IMR-90 (cell line): ENCODE data around the gene WEE2. TPM values are rescaled to one million over a fixed set of nuclear protein-coding genes. Genes with fewer than 3 reads are reported as not detected.

Experiments
- ATAC-seq: fragments of 200-7000 bp; cut with Tn5 transposase; 2 replicates; pipeline ENCODE4 v1.9.1; 2020; ENCODE audit warnings: low read depth, mild to moderate bottlenecking, moderate library complexity
- BruUV-seq: library from RNA; stranded (reverse); fragments of 400-500 nt; replicated peaks from 2 replicates; lab custom pipeline; 2021; lab: Mats Ljungman, UMichigan
- CTCF ChIA-PET: fragments of 300-600 bp; formaldehyde crosslinking; extraction: SDS; loops from one replicate; lab custom pipeline; 2021; ENCODE audit warnings: antibody characterized with exemption; lab: Yijun Ruan, JAX
- POLR2A ChIA-PET: fragments of 300-600 bp; sonication (Branson Sonifier 250); formaldehyde crosslinking; loops from one replicate; lab custom pipeline; 2022; ENCODE audit warnings: antibody characterized with exemption; ENCODE audit not compliant: unreplicated experiment; lab: Charles Lee
- DNase-seq: peaks from one replicate; pipeline ENCODE4 v3.0.0; 2013
- H2AFZ ChIP-seq: replicated peaks from 2 replicates; pipeline ENCODE3; 2013; ENCODE audit warnings: low read length, mild to moderate bottlenecking; ENCODE audit not compliant: poor library complexity
- H2AK5ac ChIP-seq: 2 replicates; pipeline ENCODE4 v1.6.1; 2013; ENCODE audit warnings: low read depth, low read length, inconsistent platforms
- H2AK9ac ChIP-seq: replicated peaks from 2 replicates; pipeline ENCODE3; 2013; ENCODE audit warnings: mild to moderate bottlenecking, low read depth, low read length, moderate library complexity; ENCODE audit not compliant: poor library complexity
- H2BK120ac ChIP-seq: 2 replicates; pipeline ENCODE4 v1.6.1; 2013; ENCODE audit warnings: low read depth, low read length, inconsistent platforms
- H2BK15ac ChIP-seq: 3 replicates; pipeline ENCODE4 v1.6.1; 2013; ENCODE audit warnings: low read depth, low read length, inconsistent platforms
- H2BK20ac ChIP-seq: 2 replicates; pipeline ENCODE4 v1.6.1; 2013; ENCODE audit warnings: low read depth, mild to moderate bottlenecking, inconsistent platforms, low read length, moderate library complexity
- H2BK5ac ChIP-seq: 2 replicates; pipeline ENCODE4 v1.6.1; 2013; ENCODE audit warnings: mild to moderate bottlenecking, low read depth, low read length, inconsistent platforms; ENCODE audit not compliant: poor library complexity, severe bottlenecking
- H3K14ac ChIP-seq: replicated peaks from 2 replicates; pipeline ENCODE4 v1.6.1; 2013; ENCODE audit warnings: low read depth, low read length, inconsistent platforms
- H3K18ac ChIP-seq: 2 replicates; pipeline ENCODE4 v1.6.1; 2013; ENCODE audit warnings: low read depth, low read length, control low read depth
- H3K23ac ChIP-seq: 2 replicates; pipeline ENCODE4 v1.6.1; 2013; ENCODE audit warnings: low read depth, low read length, inconsistent platforms
- H3K27ac ChIP-seq: 2 replicates; pipeline ENCODE4 v1.5.1; 2013; ENCODE audit warnings: mild to moderate bottlenecking, control low read depth, low read length; ENCODE audit not compliant: insufficient read depth
- H3K27me3 ChIP-seq: 2 replicates; pipeline ENCODE4 v1.6.1; 2013; ENCODE audit warnings: low read length; ENCODE audit not compliant: control insufficient read depth, insufficient read depth
- H3K36me3 ChIP-seq: 2 replicates; pipeline ENCODE4 v1.6.1; 2013; ENCODE audit warnings: low read length, mixed read lengths; ENCODE audit not compliant: control insufficient read depth, insufficient read depth
- H3K4ac ChIP-seq: 2 replicates; pipeline ENCODE4 v1.6.1; 2013; ENCODE audit warnings: low read depth, low read length, inconsistent platforms
- H3K4me1 ChIP-seq: 2 replicates; pipeline ENCODE4 v1.6.1; 2013; ENCODE audit warnings: low read length, mixed read lengths; ENCODE audit not compliant: control insufficient read depth, insufficient read depth
- H3K4me2 ChIP-seq: 2 replicates; pipeline ENCODE4 v1.6.1; 2013; ENCODE audit warnings: low read depth, mild to moderate bottlenecking, control low read depth, low read length, moderate library complexity
- H3K4me3 ChIP-seq: 2 replicates; pipeline ENCODE4 v1.5.1; 2013; ENCODE audit warnings: low read depth, mild to moderate bottlenecking, control low read depth, low read length, moderate library complexity; ENCODE audit not compliant: insufficient read depth
- H3K56ac ChIP-seq: 2 replicates; pipeline ENCODE4 v1.6.1; 2013; ENCODE audit warnings: low read length, inconsistent platforms; ENCODE audit not compliant: insufficient read depth; ENCODE audit errors: extremely low read depth
- H3K79me1 ChIP-seq, 2 experiments: 2 replicates each; pipeline ENCODE4 v1.6.1; 2013; ENCODE audit warnings: low read length in 2 of 2, inconsistent platforms in 1 of 2, low read depth in 1 of 2
- H3K9ac ChIP-seq: 2 replicates; pipeline ENCODE4 v1.6.1; 2013; ENCODE audit warnings: low read depth, low read length, control low read depth
- H3K9me1 ChIP-seq: 2 replicates; pipeline ENCODE4 v1.6.1; 2013; ENCODE audit warnings: low read length, inconsistent platforms; ENCODE audit not compliant: insufficient read depth
- H3K9me3 ChIP-seq: 2 replicates; pipeline ENCODE4 v1.6.1; 2013; ENCODE audit warnings: low read length; ENCODE audit not compliant: control insufficient read depth, insufficient read depth
- H4K20me1 ChIP-seq: 2 replicates; pipeline ENCODE4 v1.6.1; 2013; ENCODE audit warnings: low read length, inconsistent platforms; ENCODE audit not compliant: insufficient read depth
- H4K5ac ChIP-seq: 2 replicates; pipeline ENCODE4 v1.6.1; 2013; ENCODE audit warnings: mild to moderate bottlenecking, low read depth, low read length, control low read depth
- H4K8ac ChIP-seq, 2 experiments: 2 replicates each; pipeline ENCODE4 v1.6.1; 2013; ENCODE audit warnings: low read depth in 2 of 2, low read length in 2 of 2, control low read depth in 1 of 2, inconsistent platforms in 1 of 2
- H4K91ac ChIP-seq: 2 replicates; pipeline ENCODE4 v1.6.1; 2013; ENCODE audit warnings: low read depth, low read length, inconsistent platforms; ENCODE audit not compliant: insufficient read depth
- CHD1 ChIP-seq: IDR thresholded peaks from 2 replicates; pipeline ENCODE4 v1.6.1; 2012; ENCODE audit warnings: low read depth, low read length, improper control_type of control experiment
- FOS ChIP-seq: fragments of 150-350 bp; IDR thresholded peaks from 2 replicates; pipeline ENCODE4 v1.6.1; 2016; ENCODE audit warnings: low read depth, low read length
- MAFK ChIP-seq: IDR thresholded peaks from 2 replicates; pipeline ENCODE4 v1.6.1; 2012; ENCODE audit warnings: low read depth, low read length, improper control_type of control experiment
- MAZ ChIP-seq: IDR thresholded peaks from 2 replicates; pipeline ENCODE4 v1.6.1; 2012; ENCODE audit warnings: low read depth, mild to moderate bottlenecking, low read length, improper control_type of control experiment, moderate library complexity, borderline replicate concordance
- NFE2L2 ChIP-seq: fragments of 150-350 bp; IDR thresholded peaks from 2 replicates; pipeline ENCODE4 v1.6.1; 2016; ENCODE audit warnings: low read depth, mild to moderate bottlenecking, low read length
- POLR2A ChIP-seq: IDR thresholded peaks from 2 replicates; pipeline ENCODE4 v1.6.1; 2012; ENCODE audit warnings: mild to moderate bottlenecking, low read depth, low read length
- SMC3 ChIP-seq: fragments of 150-350 bp; IDR thresholded peaks from 2 replicates; pipeline ENCODE4 v1.6.1; 2016; ENCODE audit warnings: low read depth, mild to moderate bottlenecking, antibody characterized with exemption, low read length, moderate library complexity
- dilution Hi-C: fragments of 300-500 bp; cut with HindIII; formaldehyde crosslinking; loops from one replicate; pipeline ENCODE4 v1.14.3; 2018; ENCODE audit warnings: low sequenced_read_pairs; ENCODE audit not compliant: unreplicated experiment
- in situ Hi-C: fragments of 300-500 bp; cut with MboI; formaldehyde crosslinking; loops from 3 replicates; pipeline ENCODE4 v1.14.3; 2019; ENCODE audit warnings: low sequenced_read_pairs, inconsistent platforms, mixed read lengths
- intact Hi-C: fragments of 100-400 bp; cut with micrococcal nuclease; formaldehyde crosslinking; loops from 2 replicates; pipeline ENCODE4 v1.10.0; 2022
- polyA plus RNA-seq, 3 experiments: library from polyadenylated mRNA; depleted of rRNA; stranded (reverse); fragments of >200 nt; gene quantifications; 2 replicates each; pipeline ENCODE4 v1.2.3, GENCODE V29; 2012; ENCODE audit warnings: low replicate concordance in 1 of 3
- total RNA-seq: library from RNA; depleted of rRNA; stranded (reverse); fragments of >200 nt; gene quantifications from 2 replicates; pipeline ENCODE4 v1.2.3, GENCODE V29; 2012
- TF ChIP-seq, protein P1 (sequence below): fragments of 150-350 bp; IDR thresholded peaks from 2 replicates; pipeline ENCODE4 v1.6.1; 2016; ENCODE audit warnings: low read depth, mild to moderate bottlenecking, low read length, moderate library complexity, borderline replicate concordance
- TF ChIP-seq, protein P2 (sequence below): conservative IDR thresholded peaks from 2 replicates; pipeline ENCODE4 v1.5.1; 2012; ENCODE audit warnings: mild to moderate bottlenecking, low read depth, low read length, improper control_type of control experiment

The WEE2 gene
- total and polyA plus RNA-seq, 2 of the 4 experiments (the other 2 are of a cell fraction), result not detected

DNA sequence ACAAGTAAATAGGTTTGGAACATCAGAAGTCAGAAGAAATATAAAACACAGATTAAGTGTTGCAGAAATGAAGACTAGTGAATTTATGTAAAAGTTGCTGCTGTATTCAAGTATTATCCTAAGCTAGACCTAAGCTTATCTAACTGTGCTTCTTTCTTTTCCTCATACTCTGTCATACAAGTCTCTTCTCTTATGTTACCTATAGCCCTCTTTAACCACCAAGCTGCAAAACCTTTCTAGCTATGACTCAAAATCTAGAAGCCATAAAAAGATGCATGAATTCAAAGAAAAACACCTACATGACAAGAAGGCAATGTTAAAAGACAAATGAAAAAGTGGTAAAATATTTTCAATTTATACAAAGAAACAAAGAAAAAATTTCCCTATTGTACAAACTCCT lies 29.1 kb upstream of the WEE2 start:
- Histone ChIP-seq H2BK20ac (no peak overlapping the region), H2BK5ac (no peak overlapping the region), H3K9me3 (no peaks in the 10 kb centered on the region), H3K9ac (no peak overlapping the region), H4K5ac (no peak overlapping the region), H3K4me1 (no peaks in the 10 kb centered on the region), H4K8ac (no peak overlapping the region), H4K91ac (no peak overlapping the region), H4K20me1 (no peaks in the 10 kb centered on the region), H3K79me1 (no peaks in the 10 kb centered on the region), H2AK9ac (no peak overlapping the region), H3K4me2 (no peak overlapping the region), H3K18ac (no peak overlapping the region), H3K23ac (no peak overlapping the region), H3K27ac (no peak overlapping the region), H2BK120ac (no peak overlapping the region), H3K4ac (no peak overlapping the region), H3K36me3 (peaks cover 6% of the 10 kb centered on the region; the same call in 1 of the 2 replicates), H2AFZ (no peak overlapping the region), H3K56ac (no peak overlapping the region), H3K27me3 (no peaks in the 10 kb centered on the region), H3K9me1 (no peaks in the 10 kb centered on the region), H2AK5ac (no peak overlapping the region), H3K4me3 (no peak overlapping the region), H3K14ac (no peak overlapping the region), H2BK15ac (no peak overlapping the region)
- DNase-seq (no peak), ATAC-seq (no peak)
- TF ChIP-seq FOS (no peak), NFE2L2 (no peak), MAZ (no peak), MAFK (no peak), SMC3 (no peak), POLR2A (no peak), CHD1 (no peak)
- TF ChIP-seq, protein P1, sequence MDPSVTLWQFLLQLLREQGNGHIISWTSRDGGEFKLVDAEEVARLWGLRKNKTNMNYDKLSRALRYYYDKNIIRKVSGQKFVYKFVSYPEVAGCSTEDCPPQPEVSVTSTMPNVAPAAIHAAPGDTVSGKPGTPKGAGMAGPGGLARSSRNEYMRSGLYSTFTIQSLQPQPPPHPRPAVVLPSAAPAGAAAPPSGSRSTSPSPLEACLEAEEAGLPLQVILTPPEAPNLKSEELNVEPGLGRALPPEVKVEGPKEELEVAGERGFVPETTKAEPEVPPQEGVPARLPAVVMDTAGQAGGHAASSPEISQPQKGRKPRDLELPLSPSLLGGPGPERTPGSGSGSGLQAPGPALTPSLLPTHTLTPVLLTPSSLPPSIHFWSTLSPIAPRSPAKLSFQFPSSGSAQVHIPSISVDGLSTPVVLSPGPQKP, result no peak
- TF ChIP-seq, protein P2, sequence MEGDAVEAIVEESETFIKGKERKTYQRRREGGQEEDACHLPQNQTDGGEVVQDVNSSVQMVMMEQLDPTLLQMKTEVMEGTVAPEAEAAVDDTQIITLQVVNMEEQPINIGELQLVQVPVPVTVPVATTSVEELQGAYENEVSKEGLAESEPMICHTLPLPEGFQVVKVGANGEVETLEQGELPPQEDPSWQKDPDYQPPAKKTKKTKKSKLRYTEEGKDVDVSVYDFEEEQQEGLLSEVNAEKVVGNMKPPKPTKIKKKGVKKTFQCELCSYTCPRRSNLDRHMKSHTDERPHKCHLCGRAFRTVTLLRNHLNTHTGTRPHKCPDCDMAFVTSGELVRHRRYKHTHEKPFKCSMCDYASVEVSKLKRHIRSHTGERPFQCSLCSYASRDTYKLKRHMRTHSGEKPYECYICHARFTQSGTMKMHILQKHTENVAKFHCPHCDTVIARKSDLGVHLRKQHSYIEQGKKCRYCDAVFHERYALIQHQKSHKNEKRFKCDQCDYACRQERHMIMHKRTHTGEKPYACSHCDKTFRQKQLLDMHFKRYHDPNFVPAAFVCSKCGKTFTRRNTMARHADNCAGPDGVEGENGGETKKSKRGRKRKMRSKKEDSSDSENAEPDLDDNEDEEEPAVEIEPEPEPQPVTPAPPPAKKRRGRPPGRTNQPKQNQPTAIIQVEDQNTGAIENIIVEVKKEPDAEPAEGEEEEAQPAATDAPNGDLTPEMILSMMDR, result no peak
- BruUV-seq, result no TSS peak
- ChIA-PET POLR2A (no interaction called here), CTCF (no interaction called here)
- in situ Hi-C loops, result no loop called here
- dilution Hi-C loops, result no loop called here
- intact Hi-C loops, result no loop called here
